ENCODE results near the gene NRDE2.

DNA sequence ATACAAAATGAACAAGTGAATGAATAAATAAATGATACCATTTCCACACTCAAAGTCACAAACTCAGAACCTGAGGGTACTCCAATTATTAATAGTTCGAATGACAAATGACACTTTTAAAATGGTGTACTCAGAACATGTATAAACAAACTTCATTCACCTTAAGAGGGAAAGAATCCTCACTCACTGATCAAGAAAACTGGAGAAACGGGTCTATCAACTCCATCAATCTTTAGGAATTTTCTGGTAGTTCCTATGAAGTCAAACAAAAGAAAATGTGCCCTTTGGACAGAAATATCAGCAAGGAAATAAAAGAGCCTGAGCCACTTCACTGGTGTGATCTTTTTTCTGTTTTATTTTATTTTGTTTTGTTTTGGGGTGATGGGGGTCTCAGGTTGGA lies 5.2 kb upstream of the NRDE2 start:
- TF ChIP-seq ZNF138 (tag by site-specific recombination; IDR thresholded peaks at IDR 0.05; ENCODE audit: borderline replicate concordance) = no peak
- TF ChIP-seq ZNF792 (tag by site-specific recombination; IDR thresholded peaks at IDR 0.05) = no peak
- TF ChIP-seq, protein P1, sequence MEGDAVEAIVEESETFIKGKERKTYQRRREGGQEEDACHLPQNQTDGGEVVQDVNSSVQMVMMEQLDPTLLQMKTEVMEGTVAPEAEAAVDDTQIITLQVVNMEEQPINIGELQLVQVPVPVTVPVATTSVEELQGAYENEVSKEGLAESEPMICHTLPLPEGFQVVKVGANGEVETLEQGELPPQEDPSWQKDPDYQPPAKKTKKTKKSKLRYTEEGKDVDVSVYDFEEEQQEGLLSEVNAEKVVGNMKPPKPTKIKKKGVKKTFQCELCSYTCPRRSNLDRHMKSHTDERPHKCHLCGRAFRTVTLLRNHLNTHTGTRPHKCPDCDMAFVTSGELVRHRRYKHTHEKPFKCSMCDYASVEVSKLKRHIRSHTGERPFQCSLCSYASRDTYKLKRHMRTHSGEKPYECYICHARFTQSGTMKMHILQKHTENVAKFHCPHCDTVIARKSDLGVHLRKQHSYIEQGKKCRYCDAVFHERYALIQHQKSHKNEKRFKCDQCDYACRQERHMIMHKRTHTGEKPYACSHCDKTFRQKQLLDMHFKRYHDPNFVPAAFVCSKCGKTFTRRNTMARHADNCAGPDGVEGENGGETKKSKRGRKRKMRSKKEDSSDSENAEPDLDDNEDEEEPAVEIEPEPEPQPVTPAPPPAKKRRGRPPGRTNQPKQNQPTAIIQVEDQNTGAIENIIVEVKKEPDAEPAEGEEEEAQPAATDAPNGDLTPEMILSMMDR (tag by site-specific recombination; IDR thresholded peaks at IDR 0.05) = no peak
- TF ChIP-seq, protein P2, sequence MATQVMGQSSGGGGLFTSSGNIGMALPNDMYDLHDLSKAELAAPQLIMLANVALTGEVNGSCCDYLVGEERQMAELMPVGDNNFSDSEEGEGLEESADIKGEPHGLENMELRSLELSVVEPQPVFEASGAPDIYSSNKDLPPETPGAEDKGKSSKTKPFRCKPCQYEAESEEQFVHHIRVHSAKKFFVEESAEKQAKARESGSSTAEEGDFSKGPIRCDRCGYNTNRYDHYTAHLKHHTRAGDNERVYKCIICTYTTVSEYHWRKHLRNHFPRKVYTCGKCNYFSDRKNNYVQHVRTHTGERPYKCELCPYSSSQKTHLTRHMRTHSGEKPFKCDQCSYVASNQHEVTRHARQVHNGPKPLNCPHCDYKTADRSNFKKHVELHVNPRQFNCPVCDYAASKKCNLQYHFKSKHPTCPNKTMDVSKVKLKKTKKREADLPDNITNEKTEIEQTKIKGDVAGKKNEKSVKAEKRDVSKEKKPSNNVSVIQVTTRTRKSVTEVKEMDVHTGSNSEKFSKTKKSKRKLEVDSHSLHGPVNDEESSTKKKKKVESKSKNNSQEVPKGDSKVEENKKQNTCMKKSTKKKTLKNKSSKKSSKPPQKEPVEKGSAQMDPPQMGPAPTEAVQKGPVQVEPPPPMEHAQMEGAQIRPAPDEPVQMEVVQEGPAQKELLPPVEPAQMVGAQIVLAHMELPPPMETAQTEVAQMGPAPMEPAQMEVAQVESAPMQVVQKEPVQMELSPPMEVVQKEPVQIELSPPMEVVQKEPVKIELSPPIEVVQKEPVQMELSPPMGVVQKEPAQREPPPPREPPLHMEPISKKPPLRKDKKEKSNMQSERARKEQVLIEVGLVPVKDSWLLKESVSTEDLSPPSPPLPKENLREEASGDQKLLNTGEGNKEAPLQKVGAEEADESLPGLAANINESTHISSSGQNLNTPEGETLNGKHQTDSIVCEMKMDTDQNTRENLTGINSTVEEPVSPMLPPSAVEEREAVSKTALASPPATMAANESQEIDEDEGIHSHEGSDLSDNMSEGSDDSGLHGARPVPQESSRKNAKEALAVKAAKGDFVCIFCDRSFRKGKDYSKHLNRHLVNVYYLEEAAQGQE (tag by site-specific recombination; IDR thresholded peaks at IDR 0.05) = no peak
- TF ChIP-seq YY1 (tag by site-specific recombination; IDR thresholded peaks at IDR 0.05) = no peak
- no peak for TF ChIP-seq ZNF76 (tag by site-specific recombination; IDR thresholded peaks at IDR 0.05; ENCODE audit: borderline replicate concordance, low read depth)
- no peak for TF ChIP-seq ZNF274 (IDR thresholded peaks at IDR 0.05; ENCODE audit: low read length)
- TF ChIP-seq ZNF274 (tag by site-specific recombination; IDR thresholded peaks at IDR 0.05; ENCODE audit: borderline replicate concordance) = no peak
- TF ChIP-seq, protein P3, sequence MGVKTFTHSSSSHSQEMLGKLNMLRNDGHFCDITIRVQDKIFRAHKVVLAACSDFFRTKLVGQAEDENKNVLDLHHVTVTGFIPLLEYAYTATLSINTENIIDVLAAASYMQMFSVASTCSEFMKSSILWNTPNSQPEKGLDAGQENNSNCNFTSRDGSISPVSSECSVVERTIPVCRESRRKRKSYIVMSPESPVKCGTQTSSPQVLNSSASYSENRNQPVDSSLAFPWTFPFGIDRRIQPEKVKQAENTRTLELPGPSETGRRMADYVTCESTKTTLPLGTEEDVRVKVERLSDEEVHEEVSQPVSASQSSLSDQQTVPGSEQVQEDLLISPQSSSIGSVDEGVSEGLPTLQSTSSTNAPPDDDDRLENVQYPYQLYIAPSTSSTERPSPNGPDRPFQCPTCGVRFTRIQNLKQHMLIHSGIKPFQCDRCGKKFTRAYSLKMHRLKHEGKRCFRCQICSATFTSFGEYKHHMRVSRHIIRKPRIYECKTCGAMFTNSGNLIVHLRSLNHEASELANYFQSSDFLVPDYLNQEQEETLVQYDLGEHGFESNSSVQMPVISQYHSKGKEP (tag by site-specific recombination; IDR thresholded peaks at IDR 0.05) = no peak
- TF ChIP-seq, protein P4, sequence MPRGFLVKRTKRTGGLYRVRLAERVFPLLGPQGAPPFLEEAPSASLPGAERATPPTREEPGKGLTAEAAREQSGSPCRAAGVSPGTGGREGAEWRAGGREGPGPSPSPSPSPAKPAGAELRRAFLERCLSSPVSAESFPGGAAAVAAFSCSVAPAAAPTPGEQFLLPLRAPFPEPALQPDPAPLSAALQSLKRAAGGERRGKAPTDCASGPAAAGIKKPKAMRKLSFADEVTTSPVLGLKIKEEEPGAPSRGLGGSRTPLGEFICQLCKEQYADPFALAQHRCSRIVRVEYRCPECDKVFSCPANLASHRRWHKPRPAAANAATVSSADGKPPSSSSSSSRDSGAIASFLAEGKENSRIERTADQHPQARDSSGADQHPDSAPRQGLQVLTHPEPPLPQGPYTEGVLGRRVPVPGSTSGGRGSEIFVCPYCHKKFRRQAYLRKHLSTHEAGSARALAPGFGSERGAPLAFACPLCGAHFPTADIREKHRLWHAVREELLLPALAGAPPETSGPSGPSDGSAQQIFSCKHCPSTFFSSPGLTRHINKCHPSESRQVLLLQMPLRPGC (tag by site-specific recombination; IDR thresholded peaks at IDR 0.05) = no peak
- TF ChIP-seq TRIM28 (IDR thresholded peaks at IDR 0.05; ENCODE audit: borderline replicate concordance, low read length) = no peak
- TF ChIP-seq ZNF24 (tag by site-specific recombination; IDR thresholded peaks at IDR 0.05) = no peak
